Neuronal stem cell (in vitro differentiated cells): ENCODE data around the gene IPO8.

ENCODE experiments used
- DNase-seq: peaks from one replicate; pipeline ENCODE4 v3.0.0-alpha.2; 2013; ENCODE audit warnings: low spot score
- H2AFZ ChIP-seq: one replicate; pipeline ENCODE4 v1.6.1; 2013; ENCODE audit warnings: mild to moderate bottlenecking, low read length, inconsistent platforms
- H2AK5ac ChIP-seq: 2 replicates; pipeline ENCODE4 v1.6.1; 2013; ENCODE audit warnings: low read depth, mild to moderate bottlenecking, inconsistent platforms, low read length, moderate library complexity, mixed read lengths
- H2BK120ac ChIP-seq: 2 replicates; pipeline ENCODE4 v1.6.1; 2013; ENCODE audit warnings: low read depth, mild to moderate bottlenecking, inconsistent platforms, low read length, moderate library complexity, mixed read lengths
- H2BK12ac ChIP-seq: one replicate; pipeline ENCODE4 v1.6.1; 2013; ENCODE audit warnings: low read length, inconsistent platforms
- H2BK15ac ChIP-seq: 2 replicates; pipeline ENCODE4 v1.6.1; 2013; ENCODE audit warnings: mild to moderate bottlenecking, low read length, inconsistent platforms, mixed read lengths
- H2BK5ac ChIP-seq: one replicate; pipeline ENCODE4 v1.6.1; 2013; ENCODE audit warnings: inconsistent platforms, mild to moderate bottlenecking, low read length, moderate library complexity
- H3K14ac ChIP-seq: one replicate; pipeline ENCODE4 v1.6.1; 2013; ENCODE audit warnings: low read length, inconsistent platforms
- H3K18ac ChIP-seq: 2 replicates; pipeline ENCODE4 v1.6.1; 2013; ENCODE audit warnings: low read length, inconsistent platforms
- H3K23ac ChIP-seq: 2 replicates; pipeline ENCODE4 v1.6.1; 2013; ENCODE audit warnings: low read depth, mild to moderate bottlenecking, mixed read lengths, low read length, inconsistent platforms; ENCODE audit not compliant: poor library complexity
- H3K27ac ChIP-seq: replicated peaks from 3 replicates; pipeline ENCODE4 v1.5.1; 2013; ENCODE audit warnings: low read length, inconsistent platforms
- H3K27me3 ChIP-seq, 3 experiments: 2 replicates each; pipeline ENCODE4 v1.6.1; 2013; ENCODE audit warnings: low read length in 3 of 3, mild to moderate bottlenecking in 2 of 3, inconsistent platforms in 1 of 3, low read depth in 1 of 3, mixed read lengths in 1 of 3, moderate library complexity in 1 of 3; ENCODE audit not compliant: control insufficient read depth in 3 of 3, insufficient read depth in 3 of 3
- H3K36me3 ChIP-seq, 2 donors: replicated peaks in 1 of 2; 2 replicates each; pipeline ENCODE4 v1.6.1; 2013; ENCODE audit warnings: low read length in 2 of 2; ENCODE audit not compliant: control insufficient read depth in 2 of 2, insufficient read depth in 2 of 2
- H3K4ac ChIP-seq: 2 replicates; pipeline ENCODE4 v1.6.1; 2013; ENCODE audit warnings: inconsistent platforms, mild to moderate bottlenecking, low read length, moderate library complexity
- H3K4me1 ChIP-seq, 2 donors: 1 replicate in 1 of 2; 2 replicates in 1 of 2; pipeline ENCODE4 v1.6.1; 2013; ENCODE audit warnings: low read length in 2 of 2, low read depth in 1 of 2; ENCODE audit not compliant: control insufficient read depth in 2 of 2, insufficient read depth in 1 of 2
- H3K4me2 ChIP-seq: one replicate; pipeline ENCODE4 v1.6.1; 2013; ENCODE audit warnings: mild to moderate bottlenecking, low read length, inconsistent platforms; ENCODE audit not compliant: insufficient read depth, poor library complexity, severe bottlenecking
- H3K4me3 ChIP-seq, 2 donors: 2 replicates each; pipeline ENCODE4 v1.5.1; 2013; ENCODE audit warnings: low read length in 2 of 2, mild to moderate bottlenecking in 2 of 2, inconsistent platforms in 1 of 2, moderate library complexity in 1 of 2
- H3K79me1 ChIP-seq: one replicate; pipeline ENCODE4 v1.6.1; 2013; ENCODE audit warnings: low read depth, mild to moderate bottlenecking, inconsistent platforms, low read length, moderate library complexity
- H3K9ac ChIP-seq: one replicate; pipeline ENCODE4 v1.6.1; 2013; ENCODE audit warnings: mild to moderate bottlenecking, low read depth, low read length, inconsistent platforms; ENCODE audit not compliant: poor library complexity
- H3K9me3 ChIP-seq, 2 donors: replicated peaks in 1 of 2; 2 replicates each; pipeline versions ENCODE3 to v1.6.1; 2013; ENCODE audit warnings: low read length in 2 of 2, mild to moderate bottlenecking in 2 of 2, inconsistent platforms in 1 of 2, low read depth in 1 of 2, mixed read lengths in 1 of 2, moderate library complexity in 1 of 2; ENCODE audit not compliant: control insufficient read depth in 2 of 2, insufficient read depth in 1 of 2
- H4K8ac ChIP-seq: one replicate; pipeline ENCODE4 v1.6.1; 2013; ENCODE audit warnings: low read depth, mild to moderate bottlenecking, inconsistent platforms, low read length, moderate library complexity
- H4K91ac ChIP-seq: one replicate; pipeline ENCODE4 v1.6.1; 2013; ENCODE audit warnings: low read length, low read depth, mild to moderate bottlenecking, inconsistent platforms; ENCODE audit not compliant: poor library complexity
- WGBS, 2 donors: extraction: QIAGEN DNeasy Blood & Tissue Kit; methylation state at CpG; one replicate each; pipeline ENCODE4 v1.1.7; 2013; ENCODE audit warnings: missing lambda C conversion rate in 2 of 2, mixed read lengths in 1 of 2; ENCODE audit not compliant: insufficient read length in 2 of 2, insufficient replicate concordance in 1 of 2; ENCODE audit errors: extremely low coverage in 2 of 2; 5-methylcytosine and 5-hydroxymethylcytosine counted together

The IPO8 gene

DNA sequence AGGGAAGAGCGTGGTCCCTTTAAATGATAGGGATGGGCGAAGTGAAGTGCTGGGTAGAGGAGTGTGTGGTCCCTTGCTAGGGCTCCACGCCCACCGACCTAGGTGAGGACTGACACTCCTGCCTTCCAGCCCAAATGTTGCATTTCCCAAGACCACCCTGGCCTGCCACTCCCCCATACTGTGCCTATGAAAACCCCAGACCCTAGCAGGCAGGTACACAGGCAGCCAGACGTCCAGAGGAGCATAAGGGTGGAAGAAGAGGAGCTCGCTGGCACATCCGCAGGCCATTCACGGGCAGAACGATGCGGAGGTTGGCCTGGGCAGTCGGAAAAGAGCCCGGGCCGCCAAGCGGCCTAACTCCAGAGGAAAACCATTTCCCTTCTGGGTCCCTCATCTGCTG, 817 bp upstream of the IPO8 start:
- H4K8ac ChIP-seq: peak overlapping the region; percentile 78
- H3K4me2 ChIP-seq: no peak overlapping the region
- H3K4me1 ChIP-seq: peaks cover 0 to 6% of the 10 kb centered on the region in 2 donors
- H2AK5ac ChIP-seq: peak overlapping the region; percentile 61
- WGBS, 2 donors: no CpG with 5 or more reads among the region's 14 CpGs
- H3K4ac ChIP-seq: no peak overlapping the region
- no peak overlapping the region for H3K23ac ChIP-seq
- H2BK15ac ChIP-seq: no peak overlapping the region
- no peak for DNase-seq
- no peak overlapping the region for H3K14ac ChIP-seq
- no peak overlapping the region for H3K18ac ChIP-seq
- no peak overlapping the region for H3K27ac ChIP-seq
- H3K36me3 ChIP-seq: no peaks in the 10 kb centered on the region
- no peak overlapping the region for H2BK12ac ChIP-seq
- H3K4me3 ChIP-seq: peak overlapping the region; percentile 27 to 92
- peak overlapping the region; percentile 84 for H2AFZ ChIP-seq
- H3K9ac ChIP-seq: no peak overlapping the region
- H3K9me3 ChIP-seq: no peaks in the 10 kb centered on the region
- H3K27me3 ChIP-seq: no peaks in the 10 kb centered on the region
- H2BK5ac ChIP-seq: no peak overlapping the region
- no peak overlapping the region for H4K91ac ChIP-seq
- H3K79me1 ChIP-seq: peaks cover 6% of the 10 kb centered on the region
- H2BK120ac ChIP-seq: no peak overlapping the region

DNA sequence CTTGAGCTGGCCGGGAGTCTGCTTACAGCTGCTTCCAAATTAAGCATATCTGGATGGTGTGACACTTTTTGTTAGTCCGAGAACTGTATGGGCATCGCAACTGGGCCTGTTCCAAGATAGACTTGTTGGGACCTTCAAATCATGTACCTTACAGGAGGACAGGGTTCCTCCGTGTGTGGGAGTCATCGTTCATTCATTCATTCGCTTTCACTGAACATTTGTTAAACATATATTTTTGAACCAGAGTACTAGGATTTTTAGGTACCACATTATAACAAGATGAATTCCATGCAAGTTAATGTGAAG, 387 bp upstream of the IPO8 start:
- H2BK15ac ChIP-seq: no peak overlapping the region
- H3K4ac ChIP-seq: no peak overlapping the region
- WGBS, 2 donors: no CpG with 5 or more reads among the region's 6 CpGs

DNA sequence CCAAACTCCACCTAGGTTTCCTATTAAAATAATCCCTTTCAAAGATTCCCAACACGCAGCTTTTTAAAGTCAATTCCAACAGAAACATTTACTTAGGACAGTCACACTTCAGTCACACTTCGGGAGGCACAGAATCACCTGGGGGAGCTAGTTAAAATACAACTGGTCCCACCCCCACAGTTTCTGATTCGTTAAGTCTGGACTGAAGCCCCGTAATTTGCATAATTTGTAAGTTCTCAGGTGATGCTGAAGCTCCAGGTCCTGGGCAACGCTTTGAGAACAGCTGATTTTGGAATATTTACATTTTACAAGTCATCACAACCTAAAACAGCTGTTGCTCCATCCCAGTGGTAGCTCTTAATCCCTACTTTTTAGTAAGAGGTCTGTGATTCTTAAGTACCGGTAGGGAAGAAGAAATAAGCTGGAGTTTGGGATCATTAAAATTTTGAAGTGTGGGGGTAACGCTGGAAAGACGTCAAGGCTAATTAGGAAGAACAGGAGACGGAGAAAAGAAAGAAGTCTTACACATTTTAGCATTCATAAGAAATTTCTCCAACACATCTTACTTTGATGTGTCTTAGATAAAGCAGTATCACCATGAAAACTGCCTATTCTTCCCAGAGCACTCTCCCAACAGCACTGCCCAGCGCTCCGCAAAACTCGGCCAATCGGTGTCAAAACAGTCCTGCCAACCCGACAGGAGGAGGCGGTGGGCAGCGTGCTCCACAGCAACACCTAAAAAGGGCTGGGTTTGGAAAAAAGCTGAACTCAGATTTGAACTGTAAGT, 1.1 kb downstream of the IPO8 start:
- Histone ChIP-seq H3K14ac (no peak overlapping the region), H2BK15ac (no peak overlapping the region), H3K18ac (no peak overlapping the region), H3K4me1 (peaks cover 0 to 8% of the 10 kb centered on the region in 2 donors), H2AK5ac (no peak overlapping the region), H3K4ac (no peak overlapping the region), H3K9me3 (no peaks in the 10 kb centered on the region), H3K36me3 (peaks cover 0 to 5% of the 10 kb centered on the region in 2 donors), H2AFZ (peak overlapping the region; percentile 84), H3K27me3 (no peaks in the 10 kb centered on the region), H3K27ac (no peak overlapping the region), H4K91ac (no peak overlapping the region), H2BK120ac (no peak overlapping the region), H3K79me1 (peaks cover 6% of the 10 kb centered on the region), H4K8ac (no peak overlapping the region), H3K4me2 (peak overlapping the region; percentile 87), H3K23ac (peak overlapping the region; percentile 52), H2BK12ac (no peak overlapping the region), H3K9ac (no peak overlapping the region), H2BK5ac (no peak overlapping the region), H3K4me3 (peak overlapping the region; percentile 92 to 96)
- no CpG with 5 or more reads among the region's 16 CpGs for WGBS, 2 donors
- DNase-seq: no peak

More for the DNA sequence above, 387 bp upstream of the IPO8 start:
- Histone ChIP-seq H3K36me3 (no peaks in the 10 kb centered on the region), H2BK120ac (no peak overlapping the region), H2BK5ac (no peak overlapping the region), H3K4me3 (peak overlapping the region; percentile 71 to 92), H3K79me1 (peaks cover 6% of the 10 kb centered on the region), H3K27me3 (no peaks in the 10 kb centered on the region), H3K9me3 (no peaks in the 10 kb centered on the region), H3K14ac (no peak overlapping the region), H3K9ac (no peak overlapping the region), H3K23ac (no peak overlapping the region), H4K91ac (no peak overlapping the region), H3K27ac (no peak overlapping the region), H3K18ac (peak overlapping the region; percentile 41), H4K8ac (no peak overlapping the region), H2AK5ac (no peak overlapping the region), H2BK12ac (no peak overlapping the region), H3K4me2 (peak overlapping the region; percentile 86), H2AFZ (peak overlapping the region; percentile 84), H3K4me1 (peaks cover 0 to 8% of the 10 kb centered on the region in 2 donors)
- no peak for DNase-seq

DNA sequence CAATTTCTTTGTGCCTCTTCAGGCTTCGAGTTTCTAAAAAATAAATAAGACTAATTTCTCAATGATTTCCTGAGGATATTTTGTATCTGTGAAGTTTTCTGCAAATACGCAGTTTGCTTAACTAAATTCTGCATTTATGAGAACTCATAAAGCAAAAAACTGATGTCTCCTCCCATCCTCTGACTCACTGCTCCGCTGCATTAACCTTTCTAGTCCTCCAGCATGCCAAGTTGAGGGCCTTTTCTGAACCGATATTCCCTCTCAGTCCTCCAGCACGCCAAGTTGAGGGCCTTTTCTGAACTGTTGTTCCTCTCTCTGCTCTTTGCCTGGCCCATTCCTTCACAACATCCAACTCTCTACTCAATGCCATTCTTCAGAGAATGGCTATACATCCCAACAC, 3.2 kb downstream of the IPO8 start:
- Histone ChIP-seq H4K91ac (no peak overlapping the region), H2BK120ac (no peak overlapping the region), H2BK12ac (no peak overlapping the region), H2BK15ac (no peak overlapping the region), H3K4me1 (peaks cover 0 to 8% of the 10 kb centered on the region in 2 donors), H3K79me1 (peaks cover 6% of the 10 kb centered on the region), H3K9ac (no peak overlapping the region), H3K27me3 (no peaks in the 10 kb centered on the region), H3K4ac (no peak overlapping the region), H3K27ac (no peak overlapping the region), H3K14ac (no peak overlapping the region), H2AFZ (no peak overlapping the region), H2BK5ac (no peak overlapping the region), H4K8ac (no peak overlapping the region), H3K36me3 (peaks cover 0 to 12% of the 10 kb centered on the region in 2 donors), H3K4me2 (no peak overlapping the region), H3K23ac (no peak overlapping the region), H3K4me3 (no peak overlapping the region), H2AK5ac (no peak overlapping the region), H3K18ac (no peak overlapping the region), H3K9me3 (no peaks in the 10 kb centered on the region)
- no peak for DNase-seq
- WGBS, 2 donors: no CpG with 5 or more reads among the region's 5 CpGs
